ENCODE results near the gene MED10.

GRCh38 chr5:6417657-6418056 lies 39.3 kb upstream of the MED10 start:
- TF ChIP-seq CTCF (IDR thresholded peaks at IDR 0.05; ENCODE audit: low read length) (no peak), EZH2 (optimal IDR thresholded peaks at IDR 0.05; ENCODE audit: low read depth, low read length) (no peak), EZH2phosphoT487 (IDR thresholded peaks at IDR 0.05; ENCODE audit: low read length) (no peak)

All from MM.1S (cell line).